GM04504 (cell line): ENCODE results near the gene CTSA.
"Not testable (repeated sequence)": the region's sequence is repeated elsewhere in the genome, so short reads cannot be mapped to it uniquely, and the experiment has no call there.

Source experiments
- DNase-seq: peaks from one replicate; pipeline ENCODE4 v3.0.0-alpha.2; 2012; ENCODE audit warnings: low read depth

The CTSA gene

DNA sequence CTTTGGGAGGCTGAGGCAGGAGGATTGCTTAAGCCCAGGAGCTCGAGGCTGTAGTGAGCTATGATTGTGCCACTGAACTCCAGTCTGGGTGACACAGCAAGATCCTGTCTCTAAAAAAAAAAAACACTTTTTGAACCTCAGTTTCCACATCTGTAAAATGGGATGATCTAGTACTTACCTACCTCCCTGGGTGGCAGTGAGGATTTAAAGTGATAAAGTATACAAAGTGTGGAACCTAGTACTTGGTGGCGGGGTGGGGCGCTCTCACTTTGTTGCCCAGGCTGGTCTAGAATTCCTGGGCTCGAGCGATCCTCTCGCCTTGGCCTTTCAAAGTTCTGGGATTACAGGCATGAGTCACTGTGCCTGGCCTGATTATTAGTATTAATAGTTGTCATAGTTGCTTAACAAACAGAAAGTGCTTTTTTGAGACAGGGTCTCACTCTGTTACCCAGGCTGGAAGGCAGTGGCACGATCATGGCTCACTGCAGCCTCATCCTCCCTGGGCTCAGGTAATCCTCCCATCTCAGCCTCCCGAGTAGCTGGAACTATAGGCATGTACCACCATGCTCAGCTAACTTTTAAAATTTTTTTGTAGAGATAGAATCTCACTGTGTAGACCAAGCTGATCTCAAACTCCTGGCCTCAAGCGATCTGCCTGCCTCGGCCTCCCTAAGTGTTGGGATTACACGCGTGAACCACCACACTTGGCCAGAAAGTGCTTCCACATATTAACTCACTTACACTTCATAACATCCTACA, 27.8 kb downstream of the CTSA start:
- DNase-seq, result no peak

DNA sequence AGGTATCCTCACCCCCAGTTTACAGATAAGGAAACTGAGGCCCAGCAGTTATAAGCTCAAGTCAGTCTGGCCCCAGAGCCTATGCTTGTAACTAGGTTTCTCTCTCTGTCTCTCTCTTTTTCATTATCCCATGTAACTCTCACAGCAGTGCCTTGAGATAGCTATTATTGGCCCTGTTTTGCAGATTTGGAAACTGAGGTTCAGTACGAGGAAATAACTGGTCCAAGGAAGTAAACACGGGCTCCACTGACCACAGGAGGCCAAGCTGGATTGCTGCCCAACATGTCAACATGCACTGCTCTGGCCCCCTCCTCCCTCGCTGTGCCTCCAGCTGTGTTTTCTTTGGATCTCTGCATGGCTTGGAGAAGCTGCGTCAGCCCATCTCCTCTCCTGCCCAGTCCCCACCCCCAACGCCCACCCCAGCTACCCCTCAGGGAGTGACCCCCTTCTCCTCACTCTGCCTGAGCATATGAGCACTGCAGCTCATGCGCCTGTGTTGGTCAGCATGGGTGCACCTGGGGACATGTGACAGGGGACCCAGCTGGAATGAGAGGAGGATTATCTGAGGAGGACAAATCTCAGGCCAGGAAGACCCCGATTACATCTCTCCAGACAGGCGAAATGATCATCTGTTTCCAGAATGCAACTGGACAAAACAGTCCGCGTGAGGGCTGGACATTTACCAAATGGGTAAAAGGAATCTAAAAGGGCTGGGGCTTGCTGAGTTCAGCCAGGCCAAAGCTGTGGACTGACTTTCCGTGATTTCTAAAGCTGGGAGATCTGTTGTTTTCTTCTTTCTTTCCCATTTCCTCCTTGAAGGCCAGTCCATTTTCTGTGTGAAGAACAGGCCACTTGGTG, 28.6 kb downstream of the CTSA start:
- no peak for DNase-seq

DNA sequence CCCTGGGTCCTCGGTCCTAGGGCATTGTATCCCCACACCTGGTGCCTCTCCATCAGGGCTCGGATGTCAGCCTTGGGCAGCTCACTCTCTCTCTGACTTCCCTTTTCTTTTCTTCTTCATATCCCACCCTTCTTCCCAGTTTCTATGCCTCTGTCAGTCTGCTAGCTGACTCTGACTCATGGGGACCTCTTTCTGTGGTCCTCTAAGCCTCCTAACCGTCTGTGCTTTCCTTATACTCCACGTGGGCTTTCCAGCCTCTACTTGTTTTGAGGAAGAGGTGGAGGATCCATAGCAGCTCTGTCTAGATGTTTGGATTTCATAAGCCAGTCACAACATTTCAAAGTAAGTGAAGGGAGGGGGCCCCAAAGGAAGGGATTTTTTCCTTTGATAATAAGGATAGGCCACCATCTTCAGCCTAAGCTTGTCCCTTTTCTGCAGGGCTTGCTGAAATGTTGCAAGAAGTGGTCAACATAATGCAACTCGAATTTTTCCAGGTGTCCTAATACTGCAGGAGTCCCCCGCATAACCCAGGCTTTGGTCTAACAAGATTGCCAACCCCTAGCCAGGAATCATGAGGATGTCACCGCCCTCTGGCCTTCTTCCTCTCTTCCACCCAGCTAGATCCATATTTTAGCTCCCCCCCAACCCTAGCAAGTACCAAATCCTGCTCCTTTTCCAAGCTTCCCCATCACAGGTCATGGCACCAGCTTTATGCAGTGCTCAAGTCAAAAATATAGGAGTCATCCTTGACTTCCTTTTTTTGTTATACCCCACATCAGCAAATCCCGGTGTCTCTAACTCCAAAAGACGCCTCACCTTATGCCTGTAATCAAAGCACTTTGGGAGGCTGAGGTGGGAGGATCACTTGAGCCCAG, 29.6 kb downstream of the CTSA start:
- DNase-seq, result no peak

DNA sequence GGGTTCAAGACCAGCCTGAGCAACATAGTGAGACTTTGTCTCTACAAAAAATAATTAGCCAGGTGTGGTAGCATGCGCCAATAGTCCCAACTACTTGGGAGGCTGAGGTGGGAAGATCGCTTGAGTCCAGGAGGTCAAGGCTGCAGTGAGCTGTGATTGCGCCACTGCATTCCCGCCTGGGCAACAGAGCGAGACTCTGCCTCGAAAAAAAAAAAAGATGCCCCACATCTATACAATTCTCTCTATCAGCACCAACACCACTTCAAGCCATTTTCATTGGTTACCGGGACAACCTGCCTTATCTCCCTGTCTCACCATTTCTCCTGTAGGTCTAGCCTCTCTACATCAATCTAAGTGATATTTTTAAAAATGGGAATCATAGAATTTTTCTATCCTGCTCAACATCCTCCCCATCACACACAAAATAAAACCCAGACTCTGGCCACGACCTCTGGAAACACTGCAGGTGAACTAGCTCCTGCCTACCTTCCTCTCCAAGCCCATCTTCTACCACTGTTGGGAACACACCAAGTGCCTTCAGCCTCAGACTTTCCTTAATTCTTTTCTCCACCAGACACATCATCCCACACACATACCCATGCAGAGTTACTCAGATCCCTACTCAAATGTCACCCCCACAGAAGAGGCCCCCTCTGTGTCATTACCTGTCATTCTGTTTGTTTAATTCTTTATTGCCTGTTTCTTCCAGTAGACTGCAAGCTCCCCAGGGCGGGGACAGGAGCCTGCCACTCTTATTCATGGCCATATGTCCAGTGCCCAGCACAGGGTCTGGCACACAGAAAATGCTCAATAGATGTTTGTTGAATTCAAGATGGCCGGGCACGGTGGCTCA, 30.4 kb downstream of the CTSA start:
- DNase-seq, result no peak

GRCh38 chr20:45924391-45925261, 33.5 kb downstream of the CTSA start:
- DNase-seq, result no peak

DNA sequence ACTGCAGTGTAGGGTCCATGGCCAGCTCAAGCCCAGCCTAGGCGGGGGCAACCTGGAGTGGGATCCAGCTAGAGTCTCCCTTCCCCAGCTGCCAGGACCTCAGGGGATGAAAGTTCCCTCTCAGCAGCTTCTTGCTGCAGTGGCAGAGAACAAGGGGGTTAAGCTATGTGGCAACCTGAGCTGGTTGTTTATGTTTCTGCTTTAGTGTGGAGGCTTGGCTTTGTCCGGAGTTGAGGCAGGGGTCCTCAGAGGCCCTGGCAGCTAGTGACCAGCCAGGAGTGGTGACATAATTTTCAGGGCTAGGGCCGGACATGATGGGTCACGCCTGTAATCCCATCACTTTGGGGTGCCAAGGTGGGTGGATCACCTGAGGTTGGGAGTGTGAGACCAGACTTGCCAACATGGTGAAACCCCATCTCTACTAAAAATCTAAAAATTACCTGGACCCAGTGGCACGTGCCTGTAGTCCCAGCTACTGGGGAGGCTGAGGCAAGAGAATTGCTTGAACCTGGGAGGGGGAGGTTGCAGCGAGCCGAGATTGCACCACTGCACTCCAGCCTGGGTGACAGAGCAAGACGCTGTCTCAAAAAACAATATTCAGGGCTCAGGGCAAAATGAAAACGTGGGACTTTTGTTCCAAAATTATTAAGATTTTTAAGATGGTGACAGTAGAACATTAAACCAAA, 34.8 kb downstream of the CTSA start:
- DNase-seq, result no peak

GRCh38 chr20:45926731-45927070, 35.6 kb downstream of the CTSA start:
- no peak for DNase-seq

- no peak for DNase-seq
Observed at GRCh38 chr20:45927071-45927878, 36.1 kb downstream of the CTSA start.

- DNase-seq, result not testable (repeated sequence)
Observed at GRCh38 chr20:45931680-45932079, 40.5 kb downstream of the CTSA start.

DNA sequence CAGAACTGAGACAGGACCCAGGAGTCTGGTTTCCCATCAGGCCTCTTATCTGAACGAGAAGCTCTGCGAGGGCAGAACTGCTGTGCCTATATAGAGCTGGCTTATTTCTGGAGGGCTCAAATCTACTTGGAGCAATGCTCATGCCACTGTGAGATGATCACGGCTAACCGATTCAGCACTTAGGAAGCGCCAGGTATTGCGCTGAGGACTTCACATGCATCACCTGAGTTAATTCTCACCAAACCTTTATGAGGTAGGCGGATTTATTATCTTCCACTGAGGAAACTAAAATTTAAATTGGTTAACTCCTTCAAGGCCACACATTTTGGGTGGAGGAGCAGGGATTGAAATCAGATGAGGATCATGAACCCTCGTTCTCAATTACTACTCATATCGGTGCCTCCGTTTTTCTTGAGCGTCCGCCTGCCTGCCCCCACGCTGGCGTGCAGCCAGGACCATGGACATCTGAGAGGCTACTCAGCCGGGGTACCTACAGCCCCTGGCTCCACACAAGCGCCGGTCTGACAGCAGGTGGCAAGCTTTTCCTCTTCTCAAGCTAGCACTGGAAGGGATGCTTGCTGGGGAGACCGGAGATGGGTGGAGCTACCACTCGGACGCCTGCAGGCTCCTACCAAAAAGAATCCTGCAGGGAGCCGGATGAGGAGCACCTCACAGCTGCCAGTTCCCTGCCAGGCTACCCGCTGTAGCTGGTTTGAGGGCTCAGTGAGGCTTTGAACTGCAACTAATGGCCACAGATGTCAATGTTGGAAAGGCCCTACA, 42.3 kb downstream of the CTSA start:
- no peak for DNase-seq

- DNase-seq, result no peak
Observed at GRCh38 chr20:45934046-45934585, 43.0 kb downstream of the CTSA start.

DNA sequence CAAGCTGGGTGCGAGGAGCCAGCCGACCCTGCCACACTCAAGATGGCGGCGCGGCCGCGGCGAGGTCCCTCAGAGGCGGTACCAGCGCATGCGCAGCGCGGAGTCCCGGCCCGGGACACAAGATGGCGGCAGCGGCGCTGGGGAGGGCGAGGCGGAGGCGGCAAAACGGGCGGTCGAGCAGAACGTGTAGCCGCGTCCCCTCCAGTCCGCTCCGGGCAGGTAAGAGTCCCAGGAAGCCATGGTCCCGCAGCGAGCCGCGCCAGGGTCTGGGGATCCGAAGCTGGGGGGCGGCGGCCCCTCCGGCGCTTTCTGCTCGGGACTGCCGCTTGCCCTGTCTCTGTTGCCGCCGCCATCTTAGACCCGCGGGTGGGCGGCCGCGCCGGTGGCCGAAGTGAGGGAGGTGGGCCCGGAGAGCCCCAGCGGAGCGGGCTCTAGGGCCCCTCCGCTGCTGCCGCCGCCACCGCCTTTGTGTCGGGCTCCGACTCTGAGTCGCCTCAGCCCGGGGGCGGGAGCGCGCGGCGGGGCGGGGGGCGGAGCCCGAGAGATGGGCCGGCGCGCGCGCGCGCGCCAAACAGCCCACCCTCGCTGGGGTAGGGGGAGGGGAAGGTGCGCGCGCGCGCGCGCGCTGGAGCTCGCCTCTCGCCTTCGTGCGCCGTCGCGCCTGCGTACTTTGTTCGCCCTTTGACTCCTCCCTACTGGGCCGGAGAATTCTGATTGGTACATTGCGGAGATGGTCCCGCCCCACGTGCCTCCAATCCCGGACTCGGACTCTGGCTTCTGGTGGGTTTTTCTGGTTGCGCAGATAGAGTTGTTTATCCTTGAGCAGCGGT, 43.7 kb downstream of the CTSA start, which contains the start of gene PCIF1:
TSS of gene PCIF1 (plus strand) at position 98 of the 830 bp plus-strand sequence. CDS start 4,317 bp downstream, outside the sequence.
- DNase-seq, result peak; percentile 96

DNA sequence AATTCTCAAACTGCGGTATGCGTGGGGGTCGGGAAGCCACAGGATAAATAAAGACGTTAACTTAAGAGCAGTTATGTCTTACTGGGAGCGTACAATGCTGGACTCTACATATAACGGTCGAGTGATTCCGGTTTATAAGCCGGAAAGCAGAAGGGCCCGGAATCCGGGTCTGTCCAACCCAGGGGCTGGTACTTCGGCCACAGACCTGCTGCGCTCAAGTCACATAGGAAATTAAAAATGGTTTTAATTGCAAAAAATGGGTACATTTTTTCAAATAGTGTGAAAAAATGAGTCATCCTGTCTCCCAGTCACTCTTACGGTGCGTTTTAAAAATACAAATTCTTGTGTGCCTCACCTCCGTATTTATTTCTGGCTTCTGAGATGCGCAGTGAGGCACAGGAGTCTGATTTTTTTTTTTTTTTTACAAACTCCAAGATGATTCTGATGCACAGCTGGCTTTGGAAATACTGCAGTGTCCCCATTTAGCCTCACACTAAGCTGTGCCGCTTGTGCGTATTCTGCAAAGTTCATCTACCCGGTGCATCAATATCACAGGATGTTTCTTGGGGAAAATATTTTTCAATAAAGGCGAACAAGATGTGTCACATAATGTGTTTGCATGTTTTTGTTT, 44.4 kb downstream of the CTSA start:
- DNase-seq, result no peak

GRCh38 chr20:45937765-45938164, 46.6 kb downstream of the CTSA start:
- DNase-seq, result no peak

DNA sequence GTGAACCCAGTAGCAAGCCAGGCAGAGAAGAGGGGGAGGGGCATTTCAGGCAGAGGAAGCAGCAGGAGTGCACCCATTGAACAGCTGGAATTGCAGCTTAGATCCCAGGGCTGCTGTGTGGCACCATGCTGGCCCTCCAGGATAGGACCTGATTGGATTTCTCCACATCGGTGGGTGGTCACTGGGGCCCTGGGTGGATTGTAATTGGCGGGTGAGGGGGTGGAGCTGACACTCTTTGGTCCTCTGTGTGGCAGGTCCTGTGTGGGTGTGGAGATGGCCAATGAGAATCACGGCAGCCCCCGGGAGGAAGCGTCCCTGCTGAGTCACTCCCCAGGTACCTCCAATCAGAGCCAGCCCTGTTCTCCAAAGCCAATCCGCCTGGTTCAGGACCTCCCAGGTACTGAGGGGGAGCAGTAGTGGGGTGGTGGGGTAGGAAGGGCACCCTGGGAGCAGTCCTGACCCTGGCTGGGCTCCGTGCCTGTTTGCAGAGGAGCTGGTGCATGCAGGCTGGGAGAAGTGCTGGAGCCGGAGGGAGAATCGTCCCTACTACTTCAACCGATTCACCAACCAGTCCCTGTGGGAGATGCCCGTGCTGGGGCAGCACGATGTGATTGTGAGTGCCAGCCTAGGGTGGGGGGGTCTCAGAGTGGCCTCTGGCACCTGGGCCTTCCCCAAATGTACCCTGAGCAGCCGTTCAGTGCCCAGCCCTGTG, 47.7 kb downstream of the CTSA start:
- DNase-seq, result no peak

GRCh38 chr20:45940053-45940452, 48.9 kb downstream of the CTSA start:
- DNase-seq, result no peak
